K562 (cell line): Measurements from ENCODE around the gene TKTL1.
"Not testable (repeated sequence)": the region's sequence is repeated elsewhere in the genome, so short reads cannot be mapped to it uniquely, and the experiment has no call there.

Experiments
- CHD4 ChIP-seq: fragments of 200-600 bp; sonication (generic); IDR thresholded peaks from 3 replicates; pipeline ENCODE4 v1.6.1; 2012; ENCODE audit warnings: low read depth, mild to moderate bottlenecking, mixed read lengths, low read length, inconsistent platforms; ENCODE audit not compliant: insufficient read depth, insufficient replicate concordance, poor library complexity, severe bottlenecking
- JUND ChIP-seq, 2 experiments: IDR thresholded peaks; 2 replicates in 1 of 2; 3 replicates in 1 of 2; pipeline ENCODE4 v1.6.1; 2011; ENCODE audit warnings: borderline replicate concordance in 2 of 2, low read depth in 2 of 2, low read length in 2 of 2, improper control_type of control experiment in 1 of 2, missing biosample characterization in 1 of 2, missing genetic modification characterization in 1 of 2, missing genetic modification reagents in 1 of 2
- POLR2AphosphoS2 ChIP-seq: IDR thresholded peaks from 2 replicates; pipeline ENCODE4 v1.6.1; 2012; ENCODE audit warnings: low read length, improper control_type of control experiment
- POLR2AphosphoS5 ChIP-seq: IDR thresholded peaks from 2 replicates; pipeline ENCODE4 v1.6.1; 2011; ENCODE audit warnings: mild to moderate bottlenecking, low read depth, low read length, moderate library complexity; ENCODE audit not compliant: control insufficient read depth, insufficient read depth
- SMARCA5 ChIP-seq: fragments of 450-650 bp; IDR thresholded peaks from 2 replicates; pipeline ENCODE4 v1.6.1; 2016
- XRCC4 ChIP-seq: IDR thresholded peaks from one replicate; pipeline ENCODE4 v1.6.1; 2011; ENCODE audit not compliant: insufficient read depth, insufficient read length; ENCODE audit errors: extremely low read depth
- ZNF239 ChIP-seq: fragments of 250-450 bp; sonication (Bioruptor Pico); IDR thresholded peaks from 2 replicates; pipeline ENCODE4 v1.4.0; 2020; ENCODE audit warnings: mild to moderate bottlenecking
- ZNF3 ChIP-seq: fragments of 250-450 bp; sonication (Bioruptor Pico); IDR thresholded peaks from 2 replicates; pipeline ENCODE4 v1.5.0; 2021; ENCODE audit warnings: mild to moderate bottlenecking, moderate library complexity
- ZNF589 ChIP-seq: fragments of 200-800 bp; sonication (Bioruptor generic); IDR thresholded peaks from 2 replicates; pipeline ENCODE4 v1.6.1; 2016; ENCODE audit warnings: low read depth, missing genetic modification characterization, missing compliant biosample characterization
- TF ChIP-seq, protein P1 (sequence below): fragments of 450-650 bp; conservative IDR thresholded peaks from 2 replicates; pipeline ENCODE4 v1.6.1; 2016; ENCODE audit warnings: missing genetic modification characterization, low read depth, mild to moderate bottlenecking, missing compliant biosample characterization, moderate library complexity
- TF ChIP-seq, protein P2 (sequence below), 3 experiments: IDR thresholded peaks in 2 of 3; conservative IDR thresholded peaks in 1 of 3; 2 replicates each; pipeline ENCODE4 v1.5.1; 2011 to 2012; ENCODE audit warnings: low read length in 3 of 3, mild to moderate bottlenecking in 3 of 3, control low read depth in 2 of 3, improper control_type of control experiment in 1 of 3, inconsistent platforms in 1 of 3, low read depth in 1 of 3, mixed read lengths in 1 of 3, moderate library complexity in 1 of 3; ENCODE audit not compliant: insufficient read depth in 2 of 3
- TF ChIP-seq, protein P3 (sequence below): fragments of 450-650 bp; IDR thresholded peaks from 2 replicates; pipeline ENCODE4 v1.6.1; 2016; ENCODE audit warnings: borderline replicate concordance

- not testable (repeated sequence) for TF ChIP-seq JUND (IDR thresholded peaks at IDR 0.05; ENCODE audit: borderline replicate concordance, low read depth, low read length); JUND (tag; IDR thresholded peaks at IDR 0.05; ENCODE audit: borderline replicate concordance, low read depth, low read length); XRCC4; CHD4; SMARCA5; ZNF589 (CRISPR knock-in tag); POLR2AphosphoS5; POLR2AphosphoS2; ZNF239 (CRISPR knock-in tag); ZNF3
- TF ChIP-seq, protein P1, sequence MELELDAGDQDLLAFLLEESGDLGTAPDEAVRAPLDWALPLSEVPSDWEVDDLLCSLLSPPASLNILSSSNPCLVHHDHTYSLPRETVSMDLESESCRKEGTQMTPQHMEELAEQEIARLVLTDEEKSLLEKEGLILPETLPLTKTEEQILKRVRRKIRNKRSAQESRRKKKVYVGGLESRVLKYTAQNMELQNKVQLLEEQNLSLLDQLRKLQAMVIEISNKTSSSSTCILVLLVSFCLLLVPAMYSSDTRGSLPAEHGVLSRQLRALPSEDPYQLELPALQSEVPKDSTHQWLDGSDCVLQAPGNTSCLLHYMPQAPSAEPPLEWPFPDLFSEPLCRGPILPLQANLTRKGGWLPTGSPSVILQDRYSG (tag) = not testable (repeated sequence)
- TF ChIP-seq, protein P2, sequence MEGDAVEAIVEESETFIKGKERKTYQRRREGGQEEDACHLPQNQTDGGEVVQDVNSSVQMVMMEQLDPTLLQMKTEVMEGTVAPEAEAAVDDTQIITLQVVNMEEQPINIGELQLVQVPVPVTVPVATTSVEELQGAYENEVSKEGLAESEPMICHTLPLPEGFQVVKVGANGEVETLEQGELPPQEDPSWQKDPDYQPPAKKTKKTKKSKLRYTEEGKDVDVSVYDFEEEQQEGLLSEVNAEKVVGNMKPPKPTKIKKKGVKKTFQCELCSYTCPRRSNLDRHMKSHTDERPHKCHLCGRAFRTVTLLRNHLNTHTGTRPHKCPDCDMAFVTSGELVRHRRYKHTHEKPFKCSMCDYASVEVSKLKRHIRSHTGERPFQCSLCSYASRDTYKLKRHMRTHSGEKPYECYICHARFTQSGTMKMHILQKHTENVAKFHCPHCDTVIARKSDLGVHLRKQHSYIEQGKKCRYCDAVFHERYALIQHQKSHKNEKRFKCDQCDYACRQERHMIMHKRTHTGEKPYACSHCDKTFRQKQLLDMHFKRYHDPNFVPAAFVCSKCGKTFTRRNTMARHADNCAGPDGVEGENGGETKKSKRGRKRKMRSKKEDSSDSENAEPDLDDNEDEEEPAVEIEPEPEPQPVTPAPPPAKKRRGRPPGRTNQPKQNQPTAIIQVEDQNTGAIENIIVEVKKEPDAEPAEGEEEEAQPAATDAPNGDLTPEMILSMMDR (IDR thresholded peaks at IDR 0.05 in 2 of 3, conservative IDR thresholded peaks at IDR 0.05 in 1 of 3; ENCODE audit: insufficient read depth in 2 of 3, low read depth in 1 of 3, low read length in 3 of 3) = not testable (repeated sequence)
- TF ChIP-seq, protein P3, sequence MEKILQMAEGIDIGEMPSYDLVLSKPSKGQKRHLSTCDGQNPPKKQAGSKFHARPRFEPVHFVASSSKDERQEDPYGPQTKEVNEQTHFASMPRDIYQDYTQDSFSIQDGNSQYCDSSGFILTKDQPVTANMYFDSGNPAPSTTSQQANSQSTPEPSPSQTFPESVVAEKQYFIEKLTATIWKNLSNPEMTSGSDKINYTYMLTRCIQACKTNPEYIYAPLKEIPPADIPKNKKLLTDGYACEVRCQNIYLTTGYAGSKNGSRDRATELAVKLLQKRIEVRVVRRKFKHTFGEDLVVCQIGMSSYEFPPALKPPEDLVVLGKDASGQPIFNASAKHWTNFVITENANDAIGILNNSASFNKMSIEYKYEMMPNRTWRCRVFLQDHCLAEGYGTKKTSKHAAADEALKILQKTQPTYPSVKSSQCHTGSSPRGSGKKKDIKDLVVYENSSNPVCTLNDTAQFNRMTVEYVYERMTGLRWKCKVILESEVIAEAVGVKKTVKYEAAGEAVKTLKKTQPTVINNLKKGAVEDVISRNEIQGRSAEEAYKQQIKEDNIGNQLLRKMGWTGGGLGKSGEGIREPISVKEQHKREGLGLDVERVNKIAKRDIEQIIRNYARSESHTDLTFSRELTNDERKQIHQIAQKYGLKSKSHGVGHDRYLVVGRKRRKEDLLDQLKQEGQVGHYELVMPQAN = not testable (repeated sequence)
Observed at GRCh38 chrX:154341399-154342298, 46.1 kb downstream of the TKTL1 start.
